Activated naive CD8-positive, alpha-beta T cell (primary cell): ENCODE measurements around the gene HOXA13.

Source experiments
- H3K27ac Mint-ChIP-seq: one replicate; pipeline ENCODE4 v1.8.0; 2021; ENCODE audit warnings: mixed read lengths
- H3K27me3 Mint-ChIP-seq: one replicate; pipeline ENCODE4 v1.8.0; 2021; ENCODE audit warnings: mixed read lengths
- H3K36me3 Mint-ChIP-seq: one replicate; pipeline ENCODE4 v1.8.0; 2021; ENCODE audit warnings: mixed read lengths
- H3K4me1 Mint-ChIP-seq: one replicate; pipeline ENCODE4 v1.8.0; 2021; ENCODE audit warnings: low read depth, mixed read lengths
- H3K4me3 Mint-ChIP-seq: one replicate; pipeline ENCODE4 v1.8.0; 2021; ENCODE audit warnings: mild to moderate bottlenecking, mixed read lengths
- H3K9me3 Mint-ChIP-seq: one replicate; pipeline ENCODE4 v1.8.0; 2021; ENCODE audit warnings: low read depth, mixed read lengths

HOXA13 gene

DNA sequence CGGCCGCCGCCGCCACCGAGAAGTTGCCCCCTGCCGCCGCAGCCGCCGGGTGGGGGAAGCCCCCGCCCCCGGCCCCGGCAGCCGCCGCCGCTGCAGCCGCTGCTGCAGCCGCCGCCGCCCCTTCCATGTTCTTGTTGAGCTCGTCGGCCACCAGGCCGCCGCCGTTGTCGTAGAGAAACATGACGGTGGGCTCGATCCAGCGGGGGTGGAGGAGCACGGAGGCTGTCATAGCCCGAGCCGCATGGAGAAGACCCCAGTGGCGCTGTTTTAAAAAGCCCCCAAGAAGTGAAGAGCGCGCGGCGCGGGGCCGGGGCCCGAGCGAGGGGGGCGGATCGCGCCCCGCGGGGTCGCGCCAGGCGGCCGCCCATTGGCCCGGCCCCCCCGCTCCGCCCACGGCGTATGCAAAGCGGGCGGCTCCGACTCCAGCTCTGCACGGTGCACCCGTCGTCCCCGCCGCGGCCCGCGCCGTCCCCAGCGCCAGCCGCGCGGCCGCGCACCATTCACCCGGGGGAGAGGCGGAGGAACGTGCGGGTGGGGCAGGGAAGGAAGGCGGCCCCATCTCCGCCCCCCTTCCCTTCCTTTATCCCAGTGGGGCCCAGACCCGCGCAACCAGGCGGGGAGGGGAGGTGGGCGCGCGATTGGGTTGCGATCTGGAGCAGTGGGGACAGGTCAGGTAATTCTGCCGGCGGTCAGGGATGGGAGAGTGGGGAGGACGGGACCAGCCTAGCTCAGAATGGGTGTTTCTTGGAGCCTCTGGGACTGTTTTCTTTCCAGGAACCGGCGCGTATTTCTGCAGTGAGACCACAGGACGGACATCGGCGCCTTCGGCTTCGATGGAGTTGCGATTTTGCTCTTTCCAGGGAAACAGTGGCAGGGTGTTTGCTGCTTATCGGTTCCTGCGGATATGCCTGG, at the start of gene HOXA13:
TSS of gene HOXA13 (minus strand) at position 243 of the 912 bp plus-strand sequence. CDS start at position 229, 14 bp downstream.
- Mint-ChIP-seq H3K4me1 (peaks cover 40% of the 10 kb centered on the region), H3K9me3 (no peaks in the 10 kb centered on the region), H3K27me3 (peaks cover 61% of the 10 kb centered on the region), H3K27ac (no peak within 1 kb of the TSS), H3K36me3 (no peaks in the 10 kb centered on the region), H3K4me3 (peak within 1 kb of the TSS; percentile 85)

DNA sequence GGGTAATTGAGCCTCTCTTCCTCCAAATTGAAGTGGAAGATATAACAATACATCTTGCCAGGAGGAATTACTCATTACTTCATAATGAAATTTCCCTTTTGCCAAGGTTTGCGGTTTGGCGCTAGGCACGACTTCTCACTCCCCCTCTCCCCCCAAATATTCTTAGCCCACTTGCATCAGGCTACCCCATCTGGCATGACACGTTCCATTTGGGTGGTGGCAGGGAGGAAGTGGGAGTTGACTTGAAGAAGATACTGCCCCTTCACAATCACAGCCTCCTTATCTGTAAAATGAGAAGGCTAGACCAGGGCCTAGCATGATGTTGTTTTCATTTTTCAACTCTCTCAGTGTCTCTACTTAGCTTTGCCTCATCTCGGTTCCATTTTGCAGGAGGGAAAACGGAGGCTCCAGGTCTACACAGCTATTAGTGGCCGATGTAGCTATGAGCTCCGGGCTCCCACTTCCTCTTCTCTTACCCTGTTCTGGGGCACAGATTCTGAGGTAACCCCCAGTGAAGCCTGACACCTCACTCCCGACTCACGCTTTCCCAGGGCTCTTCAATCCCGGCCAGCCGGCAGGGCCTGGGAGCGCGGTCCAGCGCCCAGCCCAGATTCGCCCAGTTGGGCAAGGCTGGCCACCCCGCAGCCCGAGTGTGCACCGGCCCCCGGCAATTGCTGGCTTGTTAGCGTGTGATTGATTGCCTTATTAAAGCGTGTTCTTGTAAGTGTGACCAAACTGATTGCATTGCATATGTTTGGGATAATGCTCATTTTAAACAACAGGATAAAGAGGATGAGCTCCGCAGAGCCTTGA, 49.2 kb upstream of the HOXA13 start:
- Mint-ChIP-seq H3K27ac (no peak overlapping the region), H3K36me3 (no peaks in the 10 kb centered on the region), H3K4me1 (peaks cover 38% of the 10 kb centered on the region), H3K4me3 (no peak overlapping the region), H3K27me3 (peaks cover 65% of the 10 kb centered on the region), H3K9me3 (no peaks in the 10 kb centered on the region)

DNA sequence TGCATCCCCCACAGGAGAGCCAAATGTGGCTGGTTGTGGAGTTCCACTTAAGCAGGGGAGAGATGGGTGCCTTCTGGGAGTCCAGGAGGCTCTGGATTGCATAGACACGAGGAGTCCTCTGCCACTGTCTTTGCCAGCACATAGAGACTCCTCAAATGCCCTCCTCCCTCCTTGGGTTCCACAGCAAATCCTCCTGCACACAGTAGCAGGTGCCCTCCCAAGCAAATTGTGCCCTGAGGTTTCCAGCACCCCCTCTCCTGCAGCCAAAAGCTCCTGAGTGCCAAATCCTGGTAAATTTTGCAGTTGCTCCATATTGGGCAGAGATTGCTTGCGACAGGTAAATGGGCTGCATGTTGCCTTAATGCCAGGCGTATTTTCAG, 48.5 kb upstream of the HOXA13 start:
- Mint-ChIP-seq H3K27ac (no peak overlapping the region), H3K9me3 (no peaks in the 10 kb centered on the region), H3K27me3 (peaks cover 64% of the 10 kb centered on the region), H3K36me3 (no peaks in the 10 kb centered on the region), H3K4me3 (no peak overlapping the region), H3K4me1 (peaks cover 43% of the 10 kb centered on the region)

DNA sequence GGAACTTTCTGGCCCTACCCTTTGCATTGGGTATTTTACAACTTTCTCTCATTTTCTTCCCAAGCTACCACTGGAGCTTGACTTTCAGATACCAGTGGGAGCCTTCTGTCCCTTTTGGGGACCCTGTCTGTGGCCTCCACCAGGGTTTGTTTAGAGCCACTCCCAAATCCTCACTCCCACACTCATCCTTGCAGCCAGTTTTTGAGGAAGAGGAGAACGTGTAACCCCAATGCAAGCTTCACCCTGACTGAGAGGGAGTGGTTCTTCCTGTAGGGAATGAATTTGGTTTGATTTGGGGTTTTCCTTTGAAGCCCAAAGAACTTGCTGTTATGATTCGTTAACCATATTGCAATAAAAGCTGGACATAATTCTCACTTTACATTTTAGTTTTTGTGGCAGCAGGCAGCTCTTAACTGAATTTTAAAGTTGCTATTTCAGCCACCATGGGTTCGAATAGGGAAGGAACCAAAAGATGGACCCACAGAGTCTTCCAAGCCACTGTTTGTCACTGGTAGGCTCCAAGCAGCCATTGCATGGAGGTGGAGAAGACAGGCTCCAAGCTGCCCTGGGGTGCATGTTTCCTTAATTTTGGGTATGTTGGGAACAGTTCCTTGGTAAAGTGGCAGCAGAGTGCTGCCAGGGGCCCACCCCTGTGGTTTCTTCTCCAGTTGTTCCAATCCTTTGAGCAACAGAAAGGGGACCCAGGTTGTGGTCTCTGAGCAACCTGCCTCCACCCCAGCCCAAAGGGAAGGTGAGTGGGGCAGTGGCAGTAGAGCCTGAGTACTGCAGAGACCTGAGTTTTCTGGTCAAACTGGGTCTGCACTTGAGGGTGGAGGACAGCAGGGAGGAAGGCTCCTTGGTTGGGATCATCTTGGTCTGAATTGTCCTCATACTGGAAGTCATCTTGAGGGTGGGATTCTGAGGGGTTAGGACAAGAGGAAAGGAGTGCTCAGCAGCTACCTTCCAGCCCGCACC, 47.8 kb upstream of the HOXA13 start:
- H3K4me1 Mint-ChIP-seq: peaks cover 43% of the 10 kb centered on the region
- H3K36me3 Mint-ChIP-seq: no peaks in the 10 kb centered on the region
- no peak overlapping the region for H3K4me3 Mint-ChIP-seq
- no peak overlapping the region for H3K27ac Mint-ChIP-seq
- H3K9me3 Mint-ChIP-seq: no peaks in the 10 kb centered on the region
- H3K27me3 Mint-ChIP-seq: peaks cover 60% of the 10 kb centered on the region

DNA sequence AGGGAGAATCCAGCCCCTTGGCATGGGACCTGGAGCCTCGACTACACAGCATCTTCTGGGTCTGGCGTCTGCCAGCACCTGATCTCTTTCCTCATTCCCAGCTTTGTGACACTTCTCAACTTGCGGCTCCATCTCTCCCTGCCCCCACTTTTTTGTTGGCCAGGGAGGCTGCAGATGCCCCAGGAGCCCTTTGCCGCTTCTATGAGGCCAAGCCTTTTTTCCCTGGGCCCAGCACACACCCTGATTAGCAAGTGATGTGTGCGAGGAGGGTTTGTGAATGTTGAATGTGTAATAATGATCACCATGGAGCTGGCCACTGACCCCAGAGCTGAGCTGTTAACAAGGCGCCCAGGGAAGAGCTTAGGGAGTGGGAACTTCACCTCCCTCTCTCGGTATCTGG, 47.1 kb upstream of the HOXA13 start:
- H3K4me3 Mint-ChIP-seq: no peak overlapping the region
- peaks cover 57% of the 10 kb centered on the region for H3K27me3 Mint-ChIP-seq
- H3K36me3 Mint-ChIP-seq: no peaks in the 10 kb centered on the region
- H3K27ac Mint-ChIP-seq: no peak overlapping the region
- H3K9me3 Mint-ChIP-seq: no peaks in the 10 kb centered on the region
- peaks cover 44% of the 10 kb centered on the region for H3K4me1 Mint-ChIP-seq

DNA sequence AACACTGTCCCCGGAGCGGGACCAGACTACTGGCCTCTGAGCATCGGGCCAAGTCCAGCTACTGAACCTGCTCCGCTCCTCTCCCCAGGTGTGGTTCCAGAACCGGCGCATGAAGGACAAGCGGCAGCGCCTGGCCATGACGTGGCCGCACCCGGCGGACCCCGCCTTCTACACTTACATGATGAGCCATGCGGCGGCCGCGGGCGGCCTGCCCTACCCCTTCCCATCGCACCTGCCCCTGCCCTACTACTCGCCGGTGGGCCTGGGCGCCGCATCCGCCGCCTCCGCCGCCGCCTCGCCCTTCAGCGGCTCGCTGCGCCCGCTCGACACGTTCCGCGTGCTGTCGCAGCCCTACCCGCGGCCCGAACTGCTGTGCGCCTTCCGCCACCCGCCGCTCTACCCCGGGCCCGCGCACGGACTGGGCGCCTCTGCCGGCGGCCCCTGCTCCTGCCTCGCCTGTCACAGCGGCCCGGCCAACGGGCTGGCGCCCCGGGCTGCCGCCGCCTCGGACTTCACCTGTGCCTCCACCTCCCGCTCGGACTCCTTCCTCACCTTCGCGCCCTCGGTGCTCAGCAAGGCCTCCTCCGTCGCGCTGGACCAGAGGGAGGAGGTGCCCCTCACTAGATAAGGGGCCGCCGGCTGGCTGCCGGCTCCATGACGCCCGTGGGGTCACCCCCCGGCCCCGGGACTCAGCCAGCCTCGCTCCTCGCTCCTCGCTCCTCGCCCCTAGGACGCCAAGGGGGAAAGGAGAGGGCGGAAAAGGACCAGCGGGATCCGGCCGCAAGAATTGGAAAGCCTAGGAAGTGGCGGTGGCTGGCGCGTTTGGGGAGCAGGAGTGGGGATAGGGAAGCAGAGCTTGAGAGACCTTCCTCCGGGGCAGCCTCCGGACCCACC, 46.2 kb upstream of the HOXA13 start:
- Mint-ChIP-seq H3K4me1 (peaks cover 42% of the 10 kb centered on the region), H3K4me3 (no peak overlapping the region), H3K27ac (no peak overlapping the region), H3K9me3 (no peaks in the 10 kb centered on the region), H3K36me3 (no peaks in the 10 kb centered on the region), H3K27me3 (peaks cover 56% of the 10 kb centered on the region)

DNA sequence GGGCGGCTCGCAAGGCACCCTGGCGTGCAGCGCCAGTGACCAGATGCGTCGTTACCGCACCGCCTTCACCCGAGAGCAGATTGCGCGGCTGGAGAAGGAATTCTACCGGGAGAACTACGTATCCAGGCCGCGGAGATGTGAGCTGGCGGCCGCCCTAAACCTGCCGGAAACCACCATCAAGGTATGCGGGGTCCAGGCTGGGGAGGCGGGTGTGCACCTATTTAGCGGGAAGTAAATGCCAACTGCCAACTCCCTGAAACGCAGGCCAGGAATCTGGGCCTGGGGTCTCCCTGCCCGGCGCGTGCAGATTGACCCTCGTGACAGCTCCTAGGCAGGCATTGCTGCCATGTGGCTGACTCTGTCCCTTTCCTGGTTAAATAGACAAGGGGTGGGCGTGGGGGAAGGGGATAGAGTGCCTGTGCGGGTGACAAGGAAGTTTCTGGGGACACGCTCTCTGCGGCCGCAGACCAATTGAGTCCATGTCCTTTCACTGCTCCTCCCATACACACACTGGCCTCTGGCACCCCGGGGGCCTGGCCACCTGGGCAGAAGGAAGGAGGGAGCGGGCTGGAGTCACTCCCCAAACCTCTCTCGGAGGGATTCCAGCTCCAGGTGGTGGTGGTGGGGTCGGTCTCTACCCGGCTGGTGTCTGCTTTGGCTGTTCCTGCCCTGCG, 45.4 kb upstream of the HOXA13 start:
- H3K27ac Mint-ChIP-seq: no peak overlapping the region
- H3K4me3 Mint-ChIP-seq: no peak overlapping the region
- no peaks in the 10 kb centered on the region for H3K9me3 Mint-ChIP-seq
- H3K36me3 Mint-ChIP-seq: no peaks in the 10 kb centered on the region
- H3K4me1 Mint-ChIP-seq: peaks cover 41% of the 10 kb centered on the region
- H3K27me3 Mint-ChIP-seq: peaks cover 56% of the 10 kb centered on the region

DNA sequence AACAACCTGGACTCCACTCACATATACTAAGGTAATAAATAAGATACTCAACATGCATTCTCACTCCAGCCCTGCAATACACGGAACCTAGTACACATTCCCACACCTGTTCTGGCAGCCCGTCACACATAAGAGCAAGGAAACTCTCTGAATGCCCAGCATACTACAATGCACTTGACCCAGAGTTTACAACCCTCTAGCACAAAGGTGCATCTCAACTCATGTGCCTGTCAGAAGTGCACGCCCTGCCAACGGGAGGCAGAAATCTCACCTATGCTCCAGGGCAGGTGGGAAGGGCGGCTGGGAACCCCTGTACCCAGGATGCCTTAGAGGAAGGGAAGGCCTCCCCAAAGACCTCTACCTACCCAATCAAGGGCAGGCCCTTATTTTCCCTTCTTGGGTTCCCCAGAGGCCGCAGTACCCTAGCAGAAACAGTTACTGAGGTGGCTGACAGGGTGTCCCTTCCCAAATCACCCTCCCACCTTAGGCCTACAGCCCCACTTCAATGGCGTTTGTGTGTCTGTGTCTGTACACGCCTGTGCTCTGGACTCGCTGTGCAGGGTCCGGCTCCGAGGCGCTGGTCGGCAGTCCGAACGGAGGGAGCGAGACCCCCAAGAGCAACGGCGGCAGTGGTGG, 44.7 kb upstream of the HOXA13 start:
- Mint-ChIP-seq H3K27me3 (peaks cover 56% of the 10 kb centered on the region), H3K36me3 (no peaks in the 10 kb centered on the region), H3K4me1 (peaks cover 40% of the 10 kb centered on the region), H3K27ac (no peak overlapping the region), H3K9me3 (no peaks in the 10 kb centered on the region), H3K4me3 (peak overlapping the region; percentile 21)

DNA sequence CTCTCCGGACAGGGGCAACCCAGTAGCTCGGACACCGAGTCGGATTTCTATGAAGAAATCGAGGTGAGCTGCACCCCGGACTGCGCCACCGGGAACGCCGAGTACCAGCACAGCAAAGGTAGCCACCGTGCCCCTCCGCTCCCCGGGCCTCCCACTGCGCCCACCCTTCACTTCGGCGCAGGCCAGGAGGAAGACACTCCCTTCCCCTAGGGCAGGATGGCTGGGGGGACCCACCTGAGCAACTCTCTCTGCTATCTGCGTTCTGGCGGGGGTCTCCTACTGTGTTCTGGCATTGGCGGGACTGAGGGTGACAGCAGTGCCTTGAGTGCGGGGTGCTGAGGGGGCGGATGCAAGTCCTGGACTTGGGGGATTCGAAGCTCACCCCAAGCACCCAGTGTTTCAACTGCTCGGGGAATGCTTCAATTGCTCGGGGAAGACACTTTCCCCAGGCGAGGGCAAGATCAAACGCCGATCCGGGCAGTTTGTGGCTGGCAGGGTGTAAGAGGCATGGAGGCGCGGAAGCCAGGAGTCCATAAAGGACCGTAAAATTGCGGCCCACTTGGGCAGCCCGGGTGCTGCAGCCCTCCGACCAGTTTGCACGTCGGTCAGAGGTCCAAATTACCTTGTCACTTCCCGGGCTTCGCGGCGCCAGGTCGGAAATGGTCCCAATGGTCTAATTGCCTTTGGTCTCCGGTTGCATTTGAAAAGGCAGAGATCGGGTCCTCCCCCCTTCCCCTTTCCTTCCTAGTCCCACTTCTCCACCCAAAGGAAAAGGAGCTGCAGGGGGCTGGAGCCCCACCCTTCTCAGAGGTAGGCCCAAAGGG, 43.7 kb upstream of the HOXA13 start:
- no peak overlapping the region for H3K4me3 Mint-ChIP-seq
- H3K27me3 Mint-ChIP-seq: peaks cover 48% of the 10 kb centered on the region
- peaks cover 42% of the 10 kb centered on the region for H3K4me1 Mint-ChIP-seq
- no peak overlapping the region for H3K27ac Mint-ChIP-seq
- no peaks in the 10 kb centered on the region for H3K9me3 Mint-ChIP-seq
- H3K36me3 Mint-ChIP-seq: no peaks in the 10 kb centered on the region

DNA sequence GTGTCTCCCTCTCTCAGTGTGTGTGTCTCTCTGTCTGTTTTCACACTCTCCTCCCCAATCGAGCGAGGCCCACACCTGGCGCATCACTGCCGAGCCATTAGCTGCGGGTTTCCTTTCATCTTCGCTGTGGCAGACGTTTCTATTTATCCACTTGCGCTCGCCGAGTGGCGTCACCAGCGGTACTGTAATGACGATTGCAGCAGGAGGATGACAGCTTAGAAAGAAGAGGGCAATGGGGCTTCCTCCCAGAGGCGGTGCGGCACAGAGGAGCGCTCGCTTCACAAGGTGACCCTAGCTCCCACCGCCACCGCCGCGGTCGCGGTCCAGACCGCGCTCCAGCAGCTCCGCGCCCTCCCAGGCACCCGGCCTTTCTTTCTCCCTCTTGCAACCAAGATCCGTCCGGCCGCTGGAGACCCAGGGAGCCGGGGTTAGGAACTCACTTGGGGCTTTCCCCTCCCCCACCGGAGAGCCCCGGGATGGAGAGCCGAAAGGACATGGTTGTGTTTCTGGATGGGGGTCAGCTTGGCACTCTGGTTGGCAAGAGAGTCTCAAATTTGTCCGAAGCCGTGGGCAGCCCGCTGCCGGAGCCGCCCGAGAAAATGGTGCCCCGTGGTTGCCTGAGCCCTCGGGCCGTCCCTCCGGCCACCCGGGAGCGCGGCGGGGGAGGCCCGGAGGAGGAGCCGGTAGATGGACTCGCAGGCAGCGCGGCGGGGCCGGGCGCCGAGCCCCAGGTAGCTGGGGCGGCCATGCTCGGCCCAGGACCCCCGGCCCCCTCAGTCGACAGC, 42.9 kb upstream of the HOXA13 start, which contains the start of gene EVX1:
TSS of gene EVX1 (plus strand) at position 248 of the 785 bp plus-strand sequence. CDS start at position 477, 229 bp downstream.
- Mint-ChIP-seq H3K4me1 (peaks cover 43% of the 10 kb centered on the region), H3K27ac (peak within 1 kb of the TSS; percentile 29), H3K4me3 (peak within 1 kb of the TSS; percentile 59), H3K36me3 (no peaks in the 10 kb centered on the region), H3K27me3 (peaks cover 51% of the 10 kb centered on the region), H3K9me3 (no peaks in the 10 kb centered on the region)

DNA sequence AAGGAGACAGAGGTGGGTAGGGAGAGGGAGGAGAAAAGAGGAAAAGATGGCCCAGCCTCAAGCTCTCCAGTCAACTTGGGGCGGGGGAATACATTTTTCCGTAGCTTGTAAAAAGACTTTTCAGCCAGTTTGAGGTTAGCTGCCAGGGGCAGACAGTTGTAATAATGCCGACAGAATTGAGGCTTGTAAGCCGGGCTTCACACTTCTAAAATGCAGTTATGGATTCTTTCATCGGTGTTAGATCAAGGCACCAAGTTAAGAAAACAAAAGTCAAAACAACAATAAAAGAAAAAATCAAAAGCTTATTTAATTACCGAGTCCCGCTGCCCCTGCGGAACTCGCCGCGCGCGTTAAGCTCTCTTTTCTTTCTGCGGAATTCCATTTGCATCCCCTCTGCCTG, 42.3 kb upstream of the HOXA13 start:
- no peaks in the 10 kb centered on the region for H3K36me3 Mint-ChIP-seq
- peaks cover 51% of the 10 kb centered on the region for H3K27me3 Mint-ChIP-seq
- peak overlapping the region; percentile 59 for H3K4me3 Mint-ChIP-seq
- peaks cover 41% of the 10 kb centered on the region for H3K4me1 Mint-ChIP-seq
- H3K9me3 Mint-ChIP-seq: no peaks in the 10 kb centered on the region
- H3K27ac Mint-ChIP-seq: no peak overlapping the region
